Neural crest cell (in vitro differentiated cells): ENCODE results near the gene TCF25. TPM values are rescaled to one million over a fixed set of nuclear protein-coding genes. Genes with fewer than 3 reads are reported as not detected.

Source experiments
- DNase-seq: peaks from one replicate; pipeline ENCODE4 v3.0.0; 2021; ENCODE audit warnings: low read depth, mixed read lengths, low spot score
- H3K27ac Mint-ChIP-seq: one replicate; pipeline ENCODE4 v1.8.0; 2021; ENCODE audit warnings: mild to moderate bottlenecking, mixed read lengths; ENCODE audit not compliant: unreplicated experiment
- H3K27me3 Mint-ChIP-seq: 2 replicates; pipeline ENCODE4 v1.8.0; 2021; ENCODE audit warnings: low read depth, mild to moderate bottlenecking, mixed read lengths
- H3K36me3 Mint-ChIP-seq: 2 replicates; pipeline ENCODE4 v1.8.0; 2021; ENCODE audit warnings: low read depth, mild to moderate bottlenecking, mixed read lengths
- H3K4me1 Mint-ChIP-seq: 2 replicates; pipeline ENCODE4 v1.8.0; 2021; ENCODE audit warnings: mixed read lengths
- H3K4me3 Mint-ChIP-seq: one replicate; pipeline ENCODE4 v1.8.0; 2021; ENCODE audit warnings: mild to moderate bottlenecking, mixed read lengths
- H3K9me3 Mint-ChIP-seq: 2 replicates; pipeline ENCODE4 v1.8.0; 2021; ENCODE audit warnings: mixed read lengths
- CTCF ChIP-seq: fragments of 200-600 bp; sonication (generic); conservative IDR thresholded peaks from 2 replicates; pipeline ENCODE4 v1.5.0; 2021; ENCODE audit warnings: antibody characterized with exemption, mild to moderate bottlenecking
- total RNA-seq: library from RNA; stranded (reverse); gene quantifications from 2 replicates; pipeline ENCODE4 v1.2.1, GENCODE V29; 2021

TCF25 gene
- total RNA-seq, 1 donor from 2014 or later: 209 TPM

GRCh38 chr16:89890886-89891657 lies 17.7 kb downstream of the TCF25 start:
- peaks cover 10% of the 10 kb centered on the region for H3K4me1 Mint-ChIP-seq
- peak overlapping the region; percentile 62 for H3K27ac Mint-ChIP-seq
- DNase-seq: no peak
- no peak for TF ChIP-seq CTCF
- H3K36me3 Mint-ChIP-seq: peaks cover 9% of the 10 kb centered on the region
- no peaks in the 10 kb centered on the region for H3K27me3 Mint-ChIP-seq
- peak overlapping the region; percentile 36 for H3K4me3 Mint-ChIP-seq
- H3K9me3 Mint-ChIP-seq: no peaks in the 10 kb centered on the region

- no peak for DNase-seq
- no peak overlapping the region for H3K4me3 Mint-ChIP-seq
- no peak overlapping the region for H3K27ac Mint-ChIP-seq
- peaks cover 10% of the 10 kb centered on the region for H3K4me1 Mint-ChIP-seq
- no peaks in the 10 kb centered on the region for H3K9me3 Mint-ChIP-seq
- no peaks in the 10 kb centered on the region for H3K27me3 Mint-ChIP-seq
- no peak for TF ChIP-seq CTCF
- H3K36me3 Mint-ChIP-seq: peaks cover 9% of the 10 kb centered on the region
Observed at GRCh38 chr16:89892055-89892630, 18.8 kb downstream of the TCF25 start.

GRCh38 chr16:89892635-89893034 lies 19.2 kb downstream of the TCF25 start:
- H3K36me3 Mint-ChIP-seq: peaks cover 6% of the 10 kb centered on the region
- no peaks in the 10 kb centered on the region for H3K27me3 Mint-ChIP-seq

GRCh38 chr16:89893642-89894548 lies 20.5 kb downstream of the TCF25 start:
- no peak for TF ChIP-seq CTCF
- no peak for DNase-seq
- H3K4me3 Mint-ChIP-seq: no peak overlapping the region
- H3K27me3 Mint-ChIP-seq: no peaks in the 10 kb centered on the region
- H3K36me3 Mint-ChIP-seq: peaks cover 7% of the 10 kb centered on the region
- peaks cover 10% of the 10 kb centered on the region for H3K4me1 Mint-ChIP-seq
- H3K27ac Mint-ChIP-seq: no peak overlapping the region
- no peaks in the 10 kb centered on the region for H3K9me3 Mint-ChIP-seq

More at GRCh38 chr16:89892635-89893034, 19.2 kb downstream of the TCF25 start:
- no peak for TF ChIP-seq CTCF
- Mint-ChIP-seq H3K4me1 (peaks cover 10% of the 10 kb centered on the region), H3K27ac (no peak overlapping the region), H3K4me3 (no peak overlapping the region), H3K9me3 (no peaks in the 10 kb centered on the region)
- DNase-seq: no peak

DNA sequence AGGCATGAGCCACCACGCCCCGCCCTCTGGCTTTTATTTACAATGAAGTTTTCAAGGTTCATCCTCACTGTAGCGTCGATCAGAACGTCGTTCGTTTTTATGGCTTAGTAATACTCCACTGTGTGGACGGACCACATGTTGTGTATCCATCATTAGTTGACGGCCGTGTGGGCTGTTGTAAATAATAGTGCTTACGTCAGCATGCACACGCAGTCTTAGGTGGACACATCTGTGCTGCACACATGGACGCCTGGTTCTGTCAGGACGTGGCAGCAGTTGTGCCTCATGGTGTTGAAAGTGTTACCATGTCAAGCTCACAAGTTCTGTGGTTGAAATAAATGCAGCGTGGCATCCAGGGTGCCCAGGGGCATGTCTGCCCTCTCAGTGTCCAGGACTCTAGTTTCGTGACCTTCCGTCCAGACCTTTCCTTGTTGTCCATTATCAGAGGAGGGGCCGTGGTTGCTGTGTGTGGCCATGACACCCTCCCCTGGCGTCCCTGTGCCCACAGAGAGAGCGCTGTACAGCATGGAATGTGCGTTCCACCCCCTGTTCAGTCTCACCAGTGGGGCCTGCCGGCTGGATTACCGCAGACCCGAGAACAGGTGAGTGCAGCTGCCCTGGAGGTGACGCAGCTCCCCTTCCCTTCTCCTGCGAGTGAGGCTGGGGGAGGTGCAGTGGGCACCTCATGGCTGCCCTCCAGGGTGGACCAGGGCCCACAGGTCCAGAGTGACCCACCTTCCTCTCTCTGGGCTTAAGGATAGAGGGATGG lies 22.3 kb downstream of the TCF25 start:
- H3K4me3 Mint-ChIP-seq: no peak overlapping the region
- H3K27me3 Mint-ChIP-seq: no peaks in the 10 kb centered on the region
- H3K36me3 Mint-ChIP-seq: peaks cover 10% of the 10 kb centered on the region
- no peak for TF ChIP-seq CTCF
- no peak overlapping the region for H3K27ac Mint-ChIP-seq
- DNase-seq: no peak
- H3K9me3 Mint-ChIP-seq: no peaks in the 10 kb centered on the region
- peaks cover 4% of the 10 kb centered on the region for H3K4me1 Mint-ChIP-seq
